Measurements from ENCODE around the gene UBXN2A. TPM values are rescaled to one million over a fixed set of nuclear protein-coding genes. Genes with fewer than 3 reads are reported as not detected.
A peak's percentile ranks its signal among the peaks of the same experiment; 100 is the strongest.

UBXN2A gene
- total RNA-seq, 1 donor = 10.9 TPM

DNA sequence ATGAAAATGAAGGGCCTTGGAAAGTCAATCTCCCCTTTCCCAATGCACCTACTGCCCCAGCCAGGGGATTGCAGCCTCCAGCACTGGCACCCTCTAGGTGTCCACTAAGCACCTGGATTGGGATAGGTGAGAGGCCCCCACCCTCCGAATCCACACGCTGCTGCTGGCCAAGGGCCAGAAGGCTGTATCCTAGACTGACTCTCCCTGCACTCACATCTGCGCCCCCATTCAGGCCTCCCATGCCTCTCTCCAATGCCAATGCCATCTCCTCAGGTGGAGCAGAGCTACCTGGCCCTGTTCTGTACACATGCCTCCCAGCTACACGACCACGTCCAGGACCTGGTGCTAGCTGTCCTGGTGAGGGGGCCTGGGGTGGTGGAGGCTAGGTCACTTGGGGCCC, 79.5 kb downstream of the UBXN2A start:
- TF ChIP-seq, protein P1, sequence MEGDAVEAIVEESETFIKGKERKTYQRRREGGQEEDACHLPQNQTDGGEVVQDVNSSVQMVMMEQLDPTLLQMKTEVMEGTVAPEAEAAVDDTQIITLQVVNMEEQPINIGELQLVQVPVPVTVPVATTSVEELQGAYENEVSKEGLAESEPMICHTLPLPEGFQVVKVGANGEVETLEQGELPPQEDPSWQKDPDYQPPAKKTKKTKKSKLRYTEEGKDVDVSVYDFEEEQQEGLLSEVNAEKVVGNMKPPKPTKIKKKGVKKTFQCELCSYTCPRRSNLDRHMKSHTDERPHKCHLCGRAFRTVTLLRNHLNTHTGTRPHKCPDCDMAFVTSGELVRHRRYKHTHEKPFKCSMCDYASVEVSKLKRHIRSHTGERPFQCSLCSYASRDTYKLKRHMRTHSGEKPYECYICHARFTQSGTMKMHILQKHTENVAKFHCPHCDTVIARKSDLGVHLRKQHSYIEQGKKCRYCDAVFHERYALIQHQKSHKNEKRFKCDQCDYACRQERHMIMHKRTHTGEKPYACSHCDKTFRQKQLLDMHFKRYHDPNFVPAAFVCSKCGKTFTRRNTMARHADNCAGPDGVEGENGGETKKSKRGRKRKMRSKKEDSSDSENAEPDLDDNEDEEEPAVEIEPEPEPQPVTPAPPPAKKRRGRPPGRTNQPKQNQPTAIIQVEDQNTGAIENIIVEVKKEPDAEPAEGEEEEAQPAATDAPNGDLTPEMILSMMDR (IDR thresholded peaks at IDR 0.05; ENCODE audit: extremely low read depth, low read depth, low read length) = no peak
- H3K79me2 ChIP-seq (ENCODE audit: insufficient read depth, low read length) = no peaks in the 10 kb centered on the region

DNA sequence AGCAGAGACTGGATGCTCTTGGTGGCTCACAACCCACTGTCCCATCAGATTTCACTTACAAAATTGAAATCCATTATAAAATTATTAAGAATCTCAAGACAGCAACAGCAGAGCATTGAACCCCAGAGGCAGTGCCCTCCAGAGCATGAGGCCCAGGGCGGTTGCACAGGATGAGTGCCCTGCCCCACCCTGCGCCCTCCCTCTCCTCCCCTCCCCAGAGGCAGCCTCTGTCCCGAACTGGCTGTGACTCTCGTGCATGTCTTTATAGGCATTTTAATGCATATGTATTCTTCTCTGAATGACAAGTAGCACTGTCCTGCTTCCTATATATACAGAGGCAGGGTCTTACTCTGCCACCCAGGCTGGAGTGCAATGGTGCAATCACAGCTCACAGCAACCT, 80.0 kb downstream of the UBXN2A start:
- no peak overlapping the region for H3K4me3 ChIP-seq (ENCODE audit: insufficient read depth, low read length)
- no peaks in the 10 kb centered on the region for H3K9me3 ChIP-seq (ENCODE audit: low read depth, low read length)
- no peak overlapping the region for H3K4me2 ChIP-seq (ENCODE audit: insufficient read depth, low read length)
- TF ChIP-seq, protein P1 (IDR thresholded peaks at IDR 0.05; ENCODE audit: extremely low read depth, low read depth, low read length) = no peak
- DNase-seq (ENCODE audit: insufficient read length, low spot score, missing footprints) = no peak
- H2AFZ ChIP-seq (ENCODE audit: low read length) = no peak overlapping the region
- no peaks in the 10 kb centered on the region for H4K20me1 ChIP-seq (ENCODE audit: insufficient read depth, low read length)
- no peak overlapping the region for H3K27ac ChIP-seq (ENCODE audit: low read depth, low read length)
- H3K36me3 ChIP-seq (ENCODE audit: insufficient read depth, low read length) = peaks cover 3% of the 10 kb centered on the region
- no peaks in the 10 kb centered on the region for H3K27me3 ChIP-seq (ENCODE audit: insufficient read depth, low read length)
- peaks cover 12% of the 10 kb centered on the region for H3K4me1 ChIP-seq (ENCODE audit: insufficient read depth, low read length)
- H3K79me2 ChIP-seq (ENCODE audit: insufficient read depth, low read length) = no peaks in the 10 kb centered on the region

More for the DNA sequence above, 79.5 kb downstream of the UBXN2A start:
- H3K27me3 ChIP-seq (ENCODE audit: insufficient read depth, low read length) = no peaks in the 10 kb centered on the region
- peaks cover under 1% of the 10 kb centered on the region for H3K36me3 ChIP-seq (ENCODE audit: insufficient read depth, low read length)
- H2AFZ ChIP-seq (ENCODE audit: low read length) = no peak overlapping the region
- no peak for DNase-seq (ENCODE audit: insufficient read length, low spot score, missing footprints)
- no peaks in the 10 kb centered on the region for H3K9me3 ChIP-seq (ENCODE audit: low read depth, low read length)
- no peak overlapping the region for H3K4me3 ChIP-seq (ENCODE audit: insufficient read depth, low read length)
- H3K27ac ChIP-seq (ENCODE audit: low read depth, low read length) = no peak overlapping the region
- H4K20me1 ChIP-seq (ENCODE audit: insufficient read depth, low read length) = no peaks in the 10 kb centered on the region
- peaks cover 16% of the 10 kb centered on the region for H3K4me1 ChIP-seq (ENCODE audit: insufficient read depth, low read length)
- no peak overlapping the region for H3K4me2 ChIP-seq (ENCODE audit: insufficient read depth, low read length)

DNA sequence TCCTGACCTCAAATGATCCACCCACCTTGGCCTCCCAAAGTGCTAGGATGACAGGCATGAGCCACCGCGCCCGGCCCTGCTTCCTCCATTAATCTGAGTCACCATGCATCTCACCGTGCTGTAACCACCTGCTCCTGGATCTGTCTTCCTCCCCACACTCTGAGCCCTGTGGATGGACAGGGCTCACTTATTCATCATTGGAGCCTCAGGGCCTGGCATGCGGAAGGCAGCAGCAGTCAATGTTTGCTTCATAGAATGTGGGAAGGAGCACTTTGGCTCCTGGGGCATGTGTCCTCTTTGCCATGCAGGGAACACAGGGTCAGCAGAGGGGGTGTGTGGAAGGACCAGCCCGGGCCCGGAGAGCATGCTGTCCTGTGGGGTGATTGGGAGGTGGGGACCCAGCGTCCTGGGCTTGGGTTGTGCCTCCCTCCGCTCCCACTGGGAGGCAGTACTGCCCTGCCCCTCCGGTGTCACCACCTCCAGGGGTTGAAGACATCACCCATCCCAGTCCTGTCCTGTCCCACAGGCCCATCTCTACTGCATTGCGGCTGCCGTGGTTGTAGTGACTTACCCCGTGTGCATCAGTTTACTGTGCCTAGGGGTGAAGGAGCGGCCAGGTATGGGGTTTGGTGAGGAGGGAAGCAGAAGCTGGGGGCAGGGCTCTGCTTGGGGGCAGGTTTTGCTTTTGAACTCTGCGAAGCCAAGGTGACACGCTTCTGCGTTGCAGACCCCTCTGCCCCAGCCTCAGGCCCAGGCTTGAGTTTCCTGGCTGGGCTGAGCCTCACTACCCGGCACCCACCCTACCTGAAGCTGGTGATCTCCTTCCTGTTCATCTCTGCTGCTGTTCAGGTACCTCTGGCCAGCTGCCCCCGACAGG, 81.1 kb downstream of the UBXN2A start:
- Histone ChIP-seq H3K9me3 (ENCODE audit: low read depth, low read length) (no peaks in the 10 kb centered on the region), H3K27me3 (ENCODE audit: insufficient read depth, low read length) (no peaks in the 10 kb centered on the region), H3K4me3 (ENCODE audit: insufficient read depth, low read length) (no peak overlapping the region), H3K27ac (ENCODE audit: low read depth, low read length) (no peak overlapping the region), H3K79me2 (ENCODE audit: insufficient read depth, low read length) (no peaks in the 10 kb centered on the region), H3K36me3 (ENCODE audit: insufficient read depth, low read length) (peaks cover 6% of the 10 kb centered on the region), H3K4me1 (ENCODE audit: insufficient read depth, low read length) (peaks cover 1% of the 10 kb centered on the region), H2AFZ (ENCODE audit: low read length) (no peak overlapping the region), H4K20me1 (ENCODE audit: insufficient read depth, low read length) (no peaks in the 10 kb centered on the region), H3K4me2 (ENCODE audit: insufficient read depth, low read length) (no peak overlapping the region)
- TF ChIP-seq, protein P1 (IDR thresholded peaks at IDR 0.05; ENCODE audit: extremely low read depth, low read depth, low read length) = peak; percentile 32
- peak; percentile 73 for DNase-seq (ENCODE audit: insufficient read length, low spot score, missing footprints)

DNA sequence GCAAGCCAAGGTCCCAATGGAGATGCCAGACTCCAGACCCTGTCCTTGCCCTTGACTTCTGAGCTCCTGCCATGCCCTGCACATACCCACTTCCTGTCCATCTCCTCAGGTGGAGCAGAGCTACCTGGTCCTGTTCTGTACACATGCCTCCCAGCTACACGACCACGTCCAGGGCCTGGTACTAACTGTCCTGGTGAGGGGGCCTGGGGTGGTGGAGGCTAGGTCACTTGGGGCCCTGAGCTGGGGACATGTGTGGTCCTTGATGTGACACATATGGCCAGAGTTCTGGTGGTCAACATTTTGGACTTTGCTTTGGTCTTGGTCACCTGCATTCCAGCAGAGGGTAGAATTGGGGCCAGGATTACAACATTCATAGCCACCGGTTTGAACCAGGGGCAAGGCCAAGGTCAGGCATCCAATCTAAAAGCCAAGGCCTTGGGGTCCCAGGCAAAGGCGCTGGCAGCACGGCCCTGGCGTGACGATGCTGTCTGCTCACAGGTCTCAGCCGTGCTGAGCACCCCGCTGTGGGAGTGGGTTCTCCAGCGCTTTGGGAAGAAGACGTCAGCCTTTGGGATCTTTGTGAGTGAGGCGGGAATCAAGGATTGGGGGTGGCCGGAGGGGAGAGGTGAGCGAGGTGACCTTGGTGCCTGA, 82.2 kb downstream of the UBXN2A start:
- Histone ChIP-seq H3K79me2 (ENCODE audit: insufficient read depth, low read length) (no peaks in the 10 kb centered on the region), H2AFZ (ENCODE audit: low read length) (no peak overlapping the region), H3K27ac (ENCODE audit: low read depth, low read length) (no peak overlapping the region), H3K4me3 (ENCODE audit: insufficient read depth, low read length) (no peak overlapping the region), H3K9me3 (ENCODE audit: low read depth, low read length) (no peaks in the 10 kb centered on the region), H3K36me3 (ENCODE audit: insufficient read depth, low read length) (peaks cover 10% of the 10 kb centered on the region), H3K27me3 (ENCODE audit: insufficient read depth, low read length) (no peaks in the 10 kb centered on the region), H4K20me1 (ENCODE audit: insufficient read depth, low read length) (no peaks in the 10 kb centered on the region), H3K4me1 (ENCODE audit: insufficient read depth, low read length) (no peaks in the 10 kb centered on the region), H3K4me2 (ENCODE audit: insufficient read depth, low read length) (no peak overlapping the region)
- TF ChIP-seq, protein P1 (IDR thresholded peaks at IDR 0.05; ENCODE audit: extremely low read depth, low read depth, low read length) = no peak
- DNase-seq (ENCODE audit: insufficient read length, low spot score, missing footprints) = no peak
